ENCODE data around the gene TPGS2. TPM values are rescaled to one million over a fixed set of nuclear protein-coding genes. Genes with fewer than 3 reads are reported as not detected.

The TPGS2 gene
- total RNA-seq, 1 donor from 2014 or later: 77.1 TPM

DNA sequence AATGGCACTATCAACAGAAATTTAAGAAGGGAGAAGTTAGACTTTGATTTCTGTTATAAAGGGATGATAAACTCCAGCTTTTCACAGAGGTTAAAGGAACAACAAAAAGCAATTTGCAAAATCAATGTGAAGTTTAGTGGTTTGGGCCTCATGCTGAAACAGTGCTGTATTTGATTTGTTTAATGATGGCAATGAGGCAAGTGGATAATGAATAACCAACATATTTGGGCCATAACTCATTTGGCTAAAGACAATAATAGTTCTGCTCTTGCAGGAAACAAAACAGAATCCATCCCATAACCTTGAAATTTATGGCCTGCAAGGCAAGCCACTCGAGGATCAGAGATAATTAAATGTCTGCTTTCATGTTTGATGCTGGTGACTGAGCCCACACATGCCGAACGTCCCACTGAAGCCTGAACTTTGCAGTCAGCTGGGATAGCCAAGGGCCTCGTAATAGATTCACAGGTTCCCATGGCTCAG lies 56.5 kb downstream of the TPGS2 start:
- no peak for FAIRE-seq

GRCh38 chr18:36771245-36771644 lies 57.6 kb downstream of the TPGS2 start:
- Histone ChIP-seq H3K27me3 (ENCODE audit: control insufficient read depth, insufficient read depth, low read length) (no peaks in the 10 kb centered on the region), H3K36me3 (ENCODE audit: control insufficient read depth, insufficient read depth, low read length) (peaks cover 4% of the 10 kb centered on the region), H3K4me3 (ENCODE audit: low read depth, low read length) (no peak overlapping the region)
- FAIRE-seq: peak; percentile 60
- TF ChIP-seq CTCF (IDR thresholded peaks at IDR 0.05; ENCODE audit: insufficient read depth, low read length, severe bottlenecking): no peak
- no peak for DNase-seq (ENCODE audit: low read depth)

More for the DNA sequence above, 56.5 kb downstream of the TPGS2 start:
- TF ChIP-seq CTCF (IDR thresholded peaks at IDR 0.05; ENCODE audit: insufficient read depth, low read length, severe bottlenecking): no peak
- no peak for DNase-seq (ENCODE audit: low read depth)
- peaks cover 4% of the 10 kb centered on the region for H3K36me3 ChIP-seq (ENCODE audit: control insufficient read depth, insufficient read depth, low read length)
- no peaks in the 10 kb centered on the region for H3K27me3 ChIP-seq (ENCODE audit: control insufficient read depth, insufficient read depth, low read length)
- H3K4me3 ChIP-seq (ENCODE audit: low read depth, low read length): no peak overlapping the region

DNA sequence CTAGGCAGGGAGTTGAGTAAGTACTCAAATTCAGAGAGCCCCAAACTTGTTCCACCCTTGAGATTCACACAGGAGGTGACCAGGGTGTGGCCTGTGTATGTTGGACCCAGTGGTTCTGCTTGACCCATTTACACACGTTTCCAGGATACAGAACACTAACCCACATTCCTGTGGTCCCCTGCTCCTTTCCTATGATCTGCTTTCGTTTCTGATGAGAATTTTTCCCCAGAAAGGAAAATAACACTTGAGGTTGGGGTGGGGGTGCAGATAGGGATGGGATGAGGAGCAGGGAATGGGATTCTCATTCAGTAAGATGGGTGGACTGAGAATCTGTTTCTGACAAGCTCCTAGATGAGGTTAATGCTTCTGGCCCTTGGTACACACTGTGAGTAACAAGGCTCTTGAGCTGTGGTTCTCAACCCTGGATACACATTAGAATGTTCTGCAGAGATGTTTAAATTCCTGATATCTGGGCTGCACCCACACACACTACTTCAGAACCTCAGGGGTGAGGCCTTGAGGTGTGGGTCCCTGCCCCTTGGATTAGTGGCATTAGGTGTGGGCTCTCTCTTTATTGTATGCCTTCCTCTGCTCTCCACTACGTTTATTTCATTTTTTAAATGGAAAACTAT lies 58.4 kb downstream of the TPGS2 start:
- TF ChIP-seq CTCF (IDR thresholded peaks at IDR 0.05; ENCODE audit: insufficient read depth, low read length, severe bottlenecking): no peak
- DNase-seq (ENCODE audit: low read depth) (no peak), FAIRE-seq (no peak)
- no peaks in the 10 kb centered on the region for H3K27me3 ChIP-seq (ENCODE audit: control insufficient read depth, insufficient read depth, low read length)
- H3K4me3 ChIP-seq (ENCODE audit: low read depth, low read length): no peak overlapping the region
- peaks cover 4% of the 10 kb centered on the region for H3K36me3 ChIP-seq (ENCODE audit: control insufficient read depth, insufficient read depth, low read length)

DNA sequence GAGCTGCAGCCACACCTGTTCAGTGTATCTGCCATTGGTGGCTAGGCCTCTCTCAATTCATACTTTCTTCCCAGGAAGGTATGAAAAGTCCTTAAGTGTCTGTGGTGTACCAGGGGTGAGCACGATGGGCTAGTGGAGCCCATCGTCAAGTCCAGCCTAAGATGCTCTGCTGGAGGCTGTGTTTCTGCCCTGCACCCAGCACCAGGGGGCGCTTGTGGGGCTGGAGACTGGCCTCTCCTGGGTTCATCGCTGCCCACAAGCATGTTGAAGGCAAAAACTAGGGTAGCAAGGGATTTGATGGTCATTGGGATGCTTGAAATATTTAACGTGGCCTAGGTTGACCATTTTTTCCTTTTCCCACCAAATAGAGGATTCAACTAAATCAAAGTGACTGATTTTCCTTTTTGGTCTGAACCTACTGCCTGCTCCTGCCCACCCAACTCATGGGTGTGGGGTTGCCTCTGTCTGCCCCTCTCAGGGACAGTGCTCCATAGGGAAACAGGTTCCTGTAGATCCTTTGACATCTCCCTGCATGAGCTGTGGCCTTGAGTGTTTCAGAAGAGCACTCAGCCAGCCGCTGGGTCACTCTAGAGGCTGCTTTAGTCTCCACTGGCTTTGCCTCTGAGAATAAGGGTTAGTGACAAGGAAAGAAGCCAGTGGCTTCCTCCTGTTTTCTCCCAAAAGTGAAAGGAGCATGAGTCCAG lies 59.0 kb downstream of the TPGS2 start:
- no peak for DNase-seq (ENCODE audit: low read depth)
- peak; percentile 55 for FAIRE-seq
- Histone ChIP-seq H3K4me3 (ENCODE audit: low read depth, low read length) (no peak overlapping the region), H3K27me3 (ENCODE audit: control insufficient read depth, insufficient read depth, low read length) (no peaks in the 10 kb centered on the region), H3K36me3 (ENCODE audit: control insufficient read depth, insufficient read depth, low read length) (peaks cover 4% of the 10 kb centered on the region)
- TF ChIP-seq CTCF (IDR thresholded peaks at IDR 0.05; ENCODE audit: insufficient read depth, low read length, severe bottlenecking): peak; percentile 31

- DNase-seq (ENCODE audit: low read depth) (peak; percentile 52), FAIRE-seq (no peak)
- peaks cover 4% of the 10 kb centered on the region for H3K36me3 ChIP-seq (ENCODE audit: control insufficient read depth, insufficient read depth, low read length)
- H3K4me3 ChIP-seq (ENCODE audit: low read depth, low read length): no peak overlapping the region
- TF ChIP-seq CTCF (IDR thresholded peaks at IDR 0.05; ENCODE audit: insufficient read depth, low read length, severe bottlenecking): no peak
- H3K27me3 ChIP-seq (ENCODE audit: control insufficient read depth, insufficient read depth, low read length): no peaks in the 10 kb centered on the region
Measured at GRCh38 chr18:36769172-36769571, 59.6 kb downstream of the TPGS2 start.
